Esophagus muscularis mucosa (tissue), 4 donors: ENCODE results near the gene NLGN3. TPM values are rescaled to one million over a fixed set of nuclear protein-coding genes. Genes with fewer than 3 reads are reported as not detected.

ENCODE experiments used
- DNase-seq: peaks from one replicate; pipeline ENCODE4 v3.0.0-alpha.2; 2017; ENCODE audit errors: extremely low spot score
- H3K27ac ChIP-seq, 4 donors: fragments of 200-600 bp; sonication (generic); replicated peaks in 1 of 4; 1 replicate in 3 of 4; 2 replicates in 1 of 4; pipeline ENCODE4 v1.5.1; 2016 to 2019; ENCODE audit warnings: mild to moderate bottlenecking in 1 of 4
- H3K27me3 ChIP-seq, 4 donors: fragments of 200-600 bp; sonication (generic); one replicate each; pipeline versions ENCODE4 v1.5.1 to v1.6.0; 2016 to 2019
- H3K36me3 ChIP-seq, 4 donors: fragments of 200-600 bp; sonication (generic); one replicate each; pipeline ENCODE4 v1.5.1; 2016 to 2019
- H3K4me1 ChIP-seq, 4 donors: fragments of 200-600 bp; sonication (generic); one replicate each; pipeline ENCODE4 v1.5.1; 2016 to 2019
- H3K4me3 ChIP-seq, 4 donors: fragments of 200-600 bp; sonication (generic); 1 replicate in 2 of 4; 2 replicates in 2 of 4; pipeline ENCODE4 v1.5.1; 2016 to 2019; ENCODE audit warnings: mild to moderate bottlenecking in 4 of 4, moderate library complexity in 1 of 4
- H3K9me3 ChIP-seq, 4 donors: fragments of 200-600 bp; sonication (generic); 1 replicate in 3 of 4; 2 replicates in 1 of 4; pipeline ENCODE4 v1.5.1; 2016 to 2019
- CTCF ChIP-seq, 3 experiments: fragments of 200-600 bp in 2 of 3; fragments of 450-650 bp in 1 of 3; sonication (generic) in 2 of 3; IDR thresholded peaks; one replicate each; pipeline ENCODE4 v1.5.1; 2017 to 2019; ENCODE audit warnings: antibody characterized with exemption in 3 of 3, mild to moderate bottlenecking in 2 of 3, moderate library complexity in 1 of 3
- EP300 ChIP-seq: sonication (generic); formaldehyde crosslinking; IDR thresholded peaks from one replicate; pipeline ENCODE4 v1.6.1; 2017; ENCODE audit warnings: antibody characterized with exemption
- POLR2A ChIP-seq: fragments of 450-650 bp; IDR thresholded peaks from one replicate; pipeline ENCODE4 v1.6.1; 2017; ENCODE audit warnings: antibody characterized with exemption, moderate library complexity, mild to moderate bottlenecking, low read depth
- POLR2AphosphoS5 ChIP-seq, 2 donors: sonication (generic); formaldehyde crosslinking; IDR thresholded peaks; one replicate each; pipeline ENCODE4 v1.6.1; 2017; ENCODE audit warnings: antibody characterized with exemption in 2 of 2
- WGBS: methylation state at CpG from one replicate; pipeline ENCODE4 v1.1.5; 2018; 5-methylcytosine and 5-hydroxymethylcytosine counted together
- intact Hi-C: fragments of 100-400 bp; cut with DNase I; formaldehyde crosslinking; loops from one replicate; pipeline ENCODE4 v1.15.1; 2023
- total RNA-seq, 4 donors: library from RNA; depleted of rRNA; stranded (reverse); fragments of >200 nt; gene quantifications; one replicate each; pipeline versions ENCODE4 v1.1.0 to v1.2.1, GENCODE V29; 2016

The NLGN3 gene
- total RNA-seq, 4 donors from 2014 or later, result 1.2 to 2.8 (median 2.4) TPM

DNA sequence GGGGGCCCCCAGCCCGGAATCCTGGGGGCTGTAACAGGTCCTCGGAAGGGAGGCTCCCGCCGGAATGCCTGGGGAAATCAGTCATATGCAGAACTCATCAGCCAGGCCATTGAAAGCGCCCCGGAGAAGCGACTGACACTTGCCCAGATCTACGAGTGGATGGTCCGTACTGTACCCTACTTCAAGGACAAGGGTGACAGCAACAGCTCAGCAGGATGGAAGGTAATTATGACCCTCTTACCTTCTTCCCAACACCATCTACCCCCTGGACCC lies 47.9 kb upstream of the NLGN3 start:
- Histone ChIP-seq H3K9me3 (no peaks in the 10 kb centered on the region), H3K27me3 (peaks cover 0 to 3% (median 0%) of the 10 kb centered on the region in 4 donors), H3K36me3 (no peaks in the 10 kb centered on the region), H3K4me3 (peak overlapping the region; percentile 60 to 70 (median 62)), H3K27ac (peak overlapping the region; percentile 75 to 82 (median 78)), H3K4me1 (peaks cover 8 to 39% (median 30%) of the 10 kb centered on the region in 4 donors)
- WGBS, result no CpG with 5 or more reads among the region's 9 CpGs
- DNase-seq, result no peak
- TF ChIP-seq POLR2A (no peak), CTCF (IDR thresholded peaks at IDR 0.05) (no peak), EP300 (no peak), POLR2AphosphoS5 (IDR thresholded peaks at IDR 0.05) (no peak)
- intact Hi-C loops, result no loop called here

- whole genome bisulfite sequencing, result 54% methylated on average over 2 of the region's 2 CpGs
- no peak for DNase-seq
- Histone ChIP-seq H3K4me3 (no peak overlapping the region), H3K27me3 (peaks cover 0 to 5% (median 0%) of the 10 kb centered on the region in 4 donors), H3K27ac (no peak overlapping the region), H3K4me1 (peaks cover 8 to 41% (median 31%) of the 10 kb centered on the region in 4 donors), H3K36me3 (no peaks in the 10 kb centered on the region), H3K9me3 (no peaks in the 10 kb centered on the region)
- intact Hi-C loops, result loop anchor here (2.0 kb wide), 1 partner anchor 80 kb away; no protein-coding TSS in a partner anchor
- peak; percentile 42 to 54 (median 46) for TF ChIP-seq CTCF (IDR thresholded peaks at IDR 0.05)
- no peak for TF ChIP-seq EP300
Measured at GRCh38 chrX:71098302-71098701, 46.3 kb upstream of the NLGN3 start.

GRCh38 chrX:71098951-71099506 lies 45.6 kb upstream of the NLGN3 start:
- Histone ChIP-seq H3K4me3 (no peak overlapping the region), H3K27me3 (peaks cover 0 to 5% (median 0%) of the 10 kb centered on the region in 4 donors), H3K36me3 (no peaks in the 10 kb centered on the region), H3K4me1 (peaks cover 8 to 46% (median 35%) of the 10 kb centered on the region in 4 donors), H3K9me3 (no peaks in the 10 kb centered on the region), H3K27ac (no peak overlapping the region)
- DNase-seq, result no peak
- TF ChIP-seq CTCF (IDR thresholded peaks at IDR 0.05) (no peak), POLR2AphosphoS5 (IDR thresholded peaks at IDR 0.05) (no peak), EP300 (no peak), POLR2A (no peak)
- 70% methylated on average over 5 of the region's 5 CpGs for WGBS
- intact Hi-C loops, result loop anchor here (2.0 kb wide), 1 partner anchor 80 kb away; no protein-coding TSS in a partner anchor

- no peaks in the 10 kb centered on the region for H3K9me3 ChIP-seq
- intact Hi-C loops, result loop anchor here (2.0 kb wide), 1 partner anchor 79 kb away; no protein-coding TSS in a partner anchor
- no peak overlapping the region for H3K4me3 ChIP-seq
- WGBS, result 57% methylated on average over 4 of the region's 4 CpGs
- H3K27ac ChIP-seq, result no peak overlapping the region
- TF ChIP-seq POLR2A, result no peak
- peaks cover 8 to 46% (median 36%) of the 10 kb centered on the region in 4 donors for H3K4me1 ChIP-seq
- no peak for DNase-seq
- H3K36me3 ChIP-seq, result no peaks in the 10 kb centered on the region
- H3K27me3 ChIP-seq, result peaks cover 0 to 5% (median 0%) of the 10 kb centered on the region in 4 donors
Measured at GRCh38 chrX:71099736-71100135, 44.9 kb upstream of the NLGN3 start.

DNA sequence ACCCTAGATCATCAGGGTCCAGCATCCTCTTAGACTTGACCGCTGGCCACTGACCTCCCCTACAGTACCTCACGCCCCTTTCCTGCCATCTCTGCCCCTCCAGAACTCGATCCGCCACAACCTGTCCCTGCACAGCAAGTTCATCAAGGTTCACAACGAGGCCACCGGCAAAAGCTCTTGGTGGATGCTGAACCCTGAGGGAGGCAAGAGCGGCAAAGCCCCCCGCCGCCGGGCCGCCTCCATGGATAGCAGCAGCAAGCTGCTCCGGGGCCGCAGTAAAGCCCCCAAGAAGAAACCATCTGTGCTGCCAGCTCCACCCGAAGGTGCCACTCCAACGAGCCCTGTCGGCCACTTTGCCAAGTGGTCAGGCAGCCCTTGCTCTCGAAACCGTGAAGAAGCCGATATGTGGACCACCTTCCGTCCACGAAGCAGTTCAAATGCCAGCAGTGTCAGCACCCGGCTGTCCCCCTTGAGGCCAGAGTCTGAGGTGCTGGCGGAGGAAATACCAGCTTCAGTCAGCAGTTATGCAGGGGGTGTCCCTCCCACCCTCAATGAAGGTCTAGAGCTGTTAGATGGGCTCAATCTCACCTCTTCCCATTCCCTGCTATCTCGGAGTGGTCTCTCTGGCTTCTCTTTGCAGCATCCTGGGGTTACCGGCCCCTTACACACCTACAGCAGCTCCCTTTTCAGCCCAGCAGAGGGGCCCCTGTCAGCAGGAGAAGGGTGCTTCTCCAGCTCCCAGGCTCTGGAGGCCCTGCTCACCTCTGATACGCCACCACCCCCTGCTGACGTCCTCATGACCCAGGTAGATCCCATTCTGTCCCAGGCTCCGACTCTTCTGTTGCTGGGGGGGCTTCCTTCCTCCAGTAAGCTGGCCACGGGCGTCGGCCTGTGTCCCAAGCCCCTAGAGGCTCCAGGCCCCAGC lies 43.8 kb upstream of the NLGN3 start:
- Histone ChIP-seq H3K36me3 (no peaks in the 10 kb centered on the region), H3K27ac (no peak overlapping the region), H3K4me1 (peaks cover 8 to 38% (median 32%) of the 10 kb centered on the region in 4 donors), H3K9me3 (no peaks in the 10 kb centered on the region), H3K27me3 (peaks cover 0 to 5% (median 0%) of the 10 kb centered on the region in 4 donors), H3K4me3 (no peak overlapping the region)
- 66% methylated on average over 18 of the region's 31 CpGs for WGBS
- no peak for TF ChIP-seq CTCF (IDR thresholded peaks at IDR 0.05)
- TF ChIP-seq POLR2AphosphoS5 (IDR thresholded peaks at IDR 0.05), result no peak
- TF ChIP-seq EP300, result no peak
- no peak for TF ChIP-seq POLR2A
- intact Hi-C loops, result no loop called here
- no peak for DNase-seq
